Aorta (tissue), 5 donors: ENCODE data around the gene TNFRSF13B. TPM values are rescaled to one million over a fixed set of nuclear protein-coding genes. Genes with fewer than 3 reads are reported as not detected.
A peak's percentile ranks its signal among the peaks of the same experiment; 100 is the strongest.
"Not testable (repeated sequence)": the region's sequence is repeated elsewhere in the genome, so short reads cannot be mapped to it uniquely, and the experiment has no call there.

Source experiments
- ATAC-seq: fragments of 200-7000 bp; cut with Tn5 transposase; one replicate; pipeline ENCODE4 v1.9.1; 2022; ENCODE audit warnings: moderate library complexity; ENCODE audit not compliant: low FRiP score
- DNase-seq, 2 donors: peaks; one replicate each; pipeline ENCODE4 v3.0.0-alpha.2; 2020
- H3K27ac ChIP-seq, 2 donors: one replicate each; pipeline ENCODE4 v1.5.1; 2013; ENCODE audit warnings: low read length in 2 of 2, mild to moderate bottlenecking in 2 of 2, moderate library complexity in 2 of 2, control low read depth in 1 of 2, inconsistent platforms in 1 of 2, low read depth in 1 of 2
- H3K27me3 ChIP-seq, 2 donors: one replicate each; pipeline ENCODE4 v1.6.1; 2013; ENCODE audit warnings: control low read depth in 1 of 2, low read length in 1 of 2, mild to moderate bottlenecking in 1 of 2, moderate library complexity in 1 of 2; ENCODE audit not compliant: insufficient read depth in 2 of 2, control insufficient read depth in 1 of 2
- H3K36me3 ChIP-seq, 2 donors: one replicate each; pipeline ENCODE4 v1.6.1; 2013; ENCODE audit warnings: control low read depth in 1 of 2, low read length in 1 of 2, mild to moderate bottlenecking in 1 of 2; ENCODE audit not compliant: insufficient read depth in 2 of 2, control insufficient read depth in 1 of 2
- H3K4me1 ChIP-seq, 2 donors: one replicate each; pipeline ENCODE4 v1.6.1; 2013; ENCODE audit warnings: low read length in 2 of 2, control low read depth in 1 of 2, mild to moderate bottlenecking in 1 of 2, moderate library complexity in 1 of 2; ENCODE audit not compliant: insufficient read depth in 2 of 2, control insufficient read depth in 1 of 2
- H3K4me3 ChIP-seq, 2 donors: one replicate each; pipeline ENCODE4 v1.5.1; 2013; ENCODE audit warnings: low read length in 2 of 2, control low read depth in 1 of 2, mild to moderate bottlenecking in 1 of 2
- H3K9me3 ChIP-seq: one replicate; pipeline ENCODE4 v1.6.1; 2013; ENCODE audit warnings: mild to moderate bottlenecking, low read length; ENCODE audit not compliant: control insufficient read depth
- WGBS, 2 donors: extraction: QIAGEN DNeasy Blood & Tissue Kit; methylation state at CpG; one replicate each; pipeline ENCODE4 v1.1.7; 2013; 5-methylcytosine and 5-hydroxymethylcytosine counted together
- intact Hi-C, 2 donors: fragments of 100-400 bp; cut with DNase I; formaldehyde crosslinking; loops; one replicate each; pipeline versions ENCODE4 v1.14.2 to v1.15.0; 2022
- polyA plus RNA-seq, 2 donors: library from polyadenylated mRNA; stranded (reverse); fragments of 200-250 nt; gene quantifications; one replicate each; pipeline ENCODE4 v1.2.3, GENCODE V29; 2013
- total RNA-seq, 2 donors: library from RNA; stranded (reverse); fragmentation: NEBNext Ultra II Directional; extraction: Animal tissue kit (Norgen Biotek cat#: 25700); gene quantifications; one replicate each; pipeline ENCODE4 v1.2.1, GENCODE V29; 2021
- donor health status: healthy with polysubstance abuse.
- donor health status: Bipolar disorder and iron deficiency.
- donor health status: DM: no; HTN: no; CAD: no.
- donor health status: DM: no; HTN: no; CAD: no.
- donor health status: DM: yes; HTN: yes; CAD: no.

The TNFRSF13B gene
- total and polyA plus RNA-seq, 4 donors: not detected

- intact Hi-C loops: no loop called here
- DNase-seq (peak in 1 of 2 donors; percentile 58), ATAC-seq (no peak)
- Histone ChIP-seq H3K36me3 (no peaks in the 10 kb centered on the region), H3K4me1 (no peaks in the 10 kb centered on the region), H3K9me3 (no peaks in the 10 kb centered on the region), H3K27me3 (no peaks in the 10 kb centered on the region), H3K4me3 (no peak overlapping the region), H3K27ac (no peak overlapping the region)
- whole genome bisulfite sequencing, 2 donors: 92 to 93% methylated on average over 17 of the region's 17 CpGs
Measured at GRCh38 chr17:16923097-16923903, 48.6 kb downstream of the TNFRSF13B start.

DNA sequence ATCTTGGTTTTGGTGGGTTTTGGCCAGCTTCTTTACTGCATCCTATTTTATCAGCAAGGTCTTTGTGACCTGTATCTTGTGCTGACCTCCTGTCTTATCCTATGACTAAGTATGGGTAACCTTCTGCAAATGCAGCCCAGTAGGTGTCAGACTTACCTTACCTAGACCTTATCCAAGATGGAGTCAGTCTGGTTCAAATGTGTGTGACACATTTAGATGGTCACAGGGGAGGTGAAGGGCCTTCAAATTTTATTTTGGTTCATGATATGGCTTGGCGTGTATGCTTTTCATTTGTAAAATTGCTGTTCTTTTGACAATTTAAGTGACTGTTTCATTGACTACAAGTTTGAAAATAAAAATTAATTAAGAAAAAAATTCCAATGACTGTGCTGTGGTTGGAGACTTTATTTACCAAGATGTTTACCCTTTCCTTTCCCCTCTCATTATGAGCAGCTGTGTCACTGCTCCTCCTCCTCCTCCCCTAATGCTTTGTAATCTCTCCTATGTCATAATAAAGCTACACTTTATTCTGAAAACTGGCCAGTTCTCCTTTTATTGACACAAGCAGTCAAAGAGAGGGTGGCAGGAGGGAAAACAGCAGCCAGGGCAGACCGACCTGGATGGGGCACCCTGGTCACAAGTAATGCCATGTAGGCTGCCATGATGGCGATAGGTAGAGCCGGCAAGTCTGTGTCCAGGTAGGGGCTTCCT, 49.4 kb downstream of the TNFRSF13B start:
- H3K36me3 ChIP-seq: no peaks in the 10 kb centered on the region
- WGBS, 2 donors: 72 to 80% methylated on average over 4 of the region's 4 CpGs
- H3K9me3 ChIP-seq: no peaks in the 10 kb centered on the region
- H3K4me1 ChIP-seq: no peaks in the 10 kb centered on the region
- H3K27ac ChIP-seq: no peak overlapping the region
- intact Hi-C loops: no loop called here
- no peaks in the 10 kb centered on the region for H3K27me3 ChIP-seq
- DNase-seq: no peak
- ATAC-seq: no peak
- no peak overlapping the region for H3K4me3 ChIP-seq

DNA sequence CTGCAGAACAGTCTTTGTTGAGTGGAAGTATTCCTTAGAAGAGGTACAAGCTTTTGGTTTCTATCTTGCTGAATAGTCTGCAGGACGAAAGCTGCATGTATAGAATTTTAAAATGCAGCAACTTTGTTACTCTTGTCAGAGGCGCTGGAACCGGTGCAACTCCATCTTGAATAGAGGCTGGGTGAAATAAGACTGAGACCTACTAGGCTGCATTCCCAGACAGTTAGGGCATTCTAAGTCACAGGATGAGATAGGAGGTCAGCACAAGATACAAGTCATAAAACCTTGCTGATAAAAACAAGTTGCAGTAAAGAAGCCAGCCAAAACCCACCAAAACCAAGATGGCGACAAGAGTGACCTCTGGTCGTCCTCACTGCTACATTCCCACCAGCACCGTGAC, 50.5 kb downstream of the TNFRSF13B start:
- H3K27me3 ChIP-seq, H3K4me1 ChIP-seq, DNase-seq, intact Hi-C loops, H3K4me3 ChIP-seq, H3K27ac ChIP-seq, H3K36me3 ChIP-seq, ATAC-seq, H3K9me3 ChIP-seq: not testable (repeated sequence)
- 84 to 87% methylated on average over 6 of the region's 6 CpGs for WGBS, 2 donors

DNA sequence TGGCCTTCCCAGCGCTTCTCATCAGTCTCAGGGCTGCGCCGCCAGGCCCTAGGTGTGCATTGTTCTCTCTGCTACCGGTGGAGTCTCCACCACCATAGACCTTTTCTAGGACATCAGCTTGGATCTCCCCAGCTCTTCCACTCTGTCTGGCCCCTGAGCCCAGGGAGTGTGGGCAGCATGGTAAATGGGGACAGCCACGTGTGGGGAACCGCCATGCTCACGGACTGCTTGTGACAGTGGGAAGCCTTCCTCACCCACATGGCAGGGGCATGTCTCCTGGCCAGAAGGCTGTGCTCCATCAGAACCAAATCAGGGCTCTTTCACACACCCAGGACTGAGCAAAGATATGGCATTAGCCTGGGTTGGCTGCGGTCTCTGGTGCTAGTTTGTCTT, 51.3 kb downstream of the TNFRSF13B start:
- no peaks in the 10 kb centered on the region for H3K27me3 ChIP-seq
- peak in 1 of 2 donors; percentile 43 for DNase-seq
- ATAC-seq: no peak
- no peak overlapping the region for H3K27ac ChIP-seq
- no peaks in the 10 kb centered on the region for H3K4me1 ChIP-seq
- H3K36me3 ChIP-seq: no peaks in the 10 kb centered on the region
- intact Hi-C loops: no loop called here
- no peak overlapping the region for H3K4me3 ChIP-seq
- H3K9me3 ChIP-seq: no peaks in the 10 kb centered on the region
- WGBS, 2 donors: 93% methylated on average over 8 of the region's 8 CpGs

DNA sequence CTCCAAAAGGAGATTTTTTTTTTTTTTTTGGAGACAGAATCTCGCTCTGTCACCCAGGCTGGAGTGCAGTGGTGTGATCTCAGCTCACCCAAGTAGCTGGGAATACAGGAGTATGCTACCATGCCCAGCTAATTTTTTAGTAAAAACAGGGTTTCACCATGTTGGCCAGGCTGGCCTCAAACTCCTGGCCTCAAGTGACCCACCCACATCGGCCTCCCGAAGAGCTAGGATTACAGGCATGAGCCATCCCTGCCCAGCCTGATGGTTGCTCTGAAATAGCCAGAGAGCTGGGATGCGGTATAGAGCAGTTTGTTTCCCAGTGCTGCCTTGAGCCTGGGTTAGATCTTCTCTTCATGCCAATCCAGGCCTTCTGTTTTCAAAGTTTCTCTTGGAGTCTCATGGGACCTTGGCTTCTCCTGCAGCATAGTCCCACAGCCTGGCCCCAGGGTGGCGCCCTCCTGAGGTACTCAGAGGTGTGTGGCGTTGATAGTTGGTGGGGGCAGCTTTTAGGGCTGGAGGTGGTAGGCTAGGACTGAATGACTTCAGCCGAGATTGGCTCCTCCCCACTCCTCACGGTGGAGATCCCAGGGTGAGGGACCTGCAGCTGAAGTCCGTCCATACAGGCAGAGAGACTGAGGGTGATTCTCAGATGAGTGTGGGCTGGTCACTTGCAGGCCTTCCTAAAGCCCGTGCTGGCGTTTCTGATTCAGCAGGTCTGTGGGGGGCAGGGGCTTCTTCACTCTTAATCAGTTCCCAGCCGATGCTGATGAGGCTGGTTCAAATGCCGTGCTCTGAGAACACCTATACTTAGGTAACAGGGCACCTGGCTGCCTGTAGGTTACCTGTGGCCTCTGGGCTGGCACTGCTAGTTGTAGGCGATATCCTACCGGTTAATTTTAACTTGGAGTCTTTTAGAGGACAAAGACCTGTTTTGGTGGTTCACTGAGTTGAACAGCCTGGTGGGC, 52.0 kb downstream of the TNFRSF13B start:
- ATAC-seq (no peak), DNase-seq (peak in 1 of 2 donors; percentile 61)
- Histone ChIP-seq H3K27ac (no peak overlapping the region), H3K9me3 (no peaks in the 10 kb centered on the region), H3K4me1 (no peaks in the 10 kb centered on the region), H3K27me3 (no peaks in the 10 kb centered on the region), H3K4me3 (no peak overlapping the region), H3K36me3 (no peaks in the 10 kb centered on the region)
- 84 to 86% methylated on average over 15 of the region's 15 CpGs for WGBS, 2 donors
- intact Hi-C loops: no loop called here

DNA sequence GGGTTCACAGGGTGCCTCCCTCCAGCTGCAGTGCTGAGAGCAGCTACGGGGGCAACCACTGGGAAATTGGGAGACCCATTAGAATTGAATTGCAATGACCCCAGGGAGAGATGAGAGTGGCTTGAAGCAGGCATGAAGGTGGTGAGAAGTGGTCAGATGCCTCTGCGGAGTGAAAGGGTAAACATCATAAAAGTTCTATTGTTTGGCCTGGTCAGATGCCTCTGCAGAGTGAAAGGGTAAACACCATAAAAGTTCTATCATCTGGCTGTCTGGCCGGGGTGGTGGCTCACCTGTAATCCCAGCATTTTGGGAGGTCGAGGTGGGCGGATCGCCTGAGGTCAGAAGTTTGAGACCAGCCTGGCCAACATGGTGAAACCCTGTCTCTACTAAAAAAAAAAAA, 53.5 kb downstream of the TNFRSF13B start:
- Histone ChIP-seq H3K9me3 (no peaks in the 10 kb centered on the region), H3K27me3 (no peaks in the 10 kb centered on the region), H3K4me1 (no peaks in the 10 kb centered on the region), H3K4me3 (no peak overlapping the region), H3K27ac (no peak overlapping the region), H3K36me3 (no peaks in the 10 kb centered on the region)
- 73 to 85% methylated on average over 6 of the region's 6 CpGs for WGBS, 2 donors
- no peak for DNase-seq
- intact Hi-C loops: no loop called here
- no peak for ATAC-seq

GRCh38 chr17:16917671-16918394, 54.1 kb downstream of the TNFRSF13B start:
- DNase-seq (peak in 1 of 2 donors; percentile 43), ATAC-seq (no peak)
- 93 to 94% methylated on average over 7 of the region's 7 CpGs for WGBS, 2 donors
- H3K4me1 ChIP-seq: no peaks in the 10 kb centered on the region
- no peaks in the 10 kb centered on the region for H3K9me3 ChIP-seq
- intact Hi-C loops: no loop called here
- no peak overlapping the region for H3K4me3 ChIP-seq
- no peaks in the 10 kb centered on the region for H3K27me3 ChIP-seq
- H3K36me3 ChIP-seq: no peaks in the 10 kb centered on the region
- no peak overlapping the region for H3K27ac ChIP-seq

GRCh38 chr17:16916557-16916920, 55.4 kb downstream of the TNFRSF13B start:
- Histone ChIP-seq H3K4me3 (no peak overlapping the region), H3K4me1 (no peaks in the 10 kb centered on the region), H3K36me3 (no peaks in the 10 kb centered on the region), H3K27ac (no peak overlapping the region), H3K27me3 (no peaks in the 10 kb centered on the region), H3K9me3 (no peaks in the 10 kb centered on the region)
- DNase-seq: peak in 1 of 2 donors; percentile 14
- intact Hi-C loops: no loop called here
- 88 to 91% methylated on average over 5 of the region's 5 CpGs for WGBS, 2 donors
- no peak for ATAC-seq
